ENCODE results near the gene CARD14.

GRCh38 chr17:80126449-80126715 is 43.4 kb upstream of the CARD14 start:
- TF ChIP-seq CTCF (conservative IDR thresholded peaks at IDR 0.05; ENCODE audit: low read depth, low read length) (no peak), EZH2 (IDR thresholded peaks at IDR 0.05; ENCODE audit: borderline replicate concordance, low read depth, low read length, poor library complexity, severe bottlenecking) (no peak)
